ENCODE measurements around the gene SAP30. TPM values are rescaled to one million over a fixed set of nuclear protein-coding genes. Genes with fewer than 3 reads are reported as not detected.

The SAP30 gene
- total RNA-seq, 1 donor from 2014 or later = 34.0 TPM

DNA sequence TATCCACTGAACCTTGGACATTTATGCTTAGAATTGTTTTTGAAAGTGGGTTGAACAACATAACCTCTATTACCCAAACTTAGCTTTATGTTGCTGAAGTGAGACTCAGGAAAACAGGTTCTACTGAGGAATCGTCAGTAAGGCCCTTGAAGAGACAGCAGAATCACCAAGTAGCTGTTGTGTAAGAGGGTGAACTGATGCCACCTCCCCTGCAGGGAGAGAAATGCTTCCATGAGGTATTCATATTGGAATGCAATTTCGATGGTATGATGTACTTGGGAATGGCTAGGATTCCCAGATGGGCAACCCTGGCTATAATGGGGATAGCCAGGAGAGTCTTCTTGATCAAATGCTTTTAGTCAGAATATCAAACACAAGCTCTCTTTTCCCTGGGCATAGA, 32.3 kb downstream of the SAP30 start:
- TF ChIP-seq CTCF (conservative IDR thresholded peaks at IDR 0.05; ENCODE audit: low read depth, low read length) = no peak
- H3K4me3 ChIP-seq (ENCODE audit: low read depth, low read length) = no peak overlapping the region
- no peak for DNase-seq (ENCODE audit: low read depth)

- TF ChIP-seq CTCF (conservative IDR thresholded peaks at IDR 0.05; ENCODE audit: low read depth, low read length) = no peak
- H3K4me3 ChIP-seq (ENCODE audit: low read depth, low read length) = no peak overlapping the region
- no peak for DNase-seq (ENCODE audit: low read depth)
Measured at GRCh38 chr4:173404296-173404865, 33.6 kb downstream of the SAP30 start.

DNA sequence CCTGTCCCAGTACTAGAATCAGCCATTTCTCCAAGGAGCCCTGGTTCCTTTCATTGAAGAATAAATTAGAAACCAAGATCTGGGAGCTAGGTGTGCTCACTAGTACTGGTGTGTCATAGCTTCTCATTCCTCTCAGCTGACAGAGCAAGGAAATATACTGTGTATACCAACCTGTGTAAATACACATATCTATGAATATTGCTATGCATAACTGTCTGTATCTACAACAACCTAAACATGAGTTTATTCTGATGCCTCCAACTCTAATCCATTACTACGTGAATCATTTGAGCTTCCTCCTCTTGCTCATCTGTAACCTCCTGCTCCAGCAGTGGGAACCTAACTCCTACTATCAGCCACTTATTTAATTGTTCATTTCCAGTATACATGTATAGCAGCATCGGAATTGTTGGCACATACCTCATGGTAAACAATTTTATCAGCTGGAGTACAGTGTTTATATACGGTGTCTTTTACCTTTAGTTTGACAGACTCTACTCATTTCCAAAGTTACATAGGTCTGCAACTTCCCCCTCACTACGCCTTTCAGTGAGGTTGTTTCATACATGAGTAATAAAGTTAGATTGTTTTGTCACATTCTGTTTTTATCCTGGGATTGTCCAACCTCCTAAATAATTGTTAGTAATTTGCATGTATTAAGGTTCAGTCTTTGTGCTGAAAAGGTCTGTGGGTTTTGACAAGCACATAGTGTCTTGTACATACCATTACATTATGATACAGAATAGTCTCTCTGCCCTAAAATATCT, 35.3 kb downstream of the SAP30 start:
- no peak for TF ChIP-seq CTCF (conservative IDR thresholded peaks at IDR 0.05; ENCODE audit: low read depth, low read length)
- H3K4me3 ChIP-seq (ENCODE audit: low read depth, low read length) = no peak overlapping the region
- DNase-seq (ENCODE audit: low read depth) = no peak

DNA sequence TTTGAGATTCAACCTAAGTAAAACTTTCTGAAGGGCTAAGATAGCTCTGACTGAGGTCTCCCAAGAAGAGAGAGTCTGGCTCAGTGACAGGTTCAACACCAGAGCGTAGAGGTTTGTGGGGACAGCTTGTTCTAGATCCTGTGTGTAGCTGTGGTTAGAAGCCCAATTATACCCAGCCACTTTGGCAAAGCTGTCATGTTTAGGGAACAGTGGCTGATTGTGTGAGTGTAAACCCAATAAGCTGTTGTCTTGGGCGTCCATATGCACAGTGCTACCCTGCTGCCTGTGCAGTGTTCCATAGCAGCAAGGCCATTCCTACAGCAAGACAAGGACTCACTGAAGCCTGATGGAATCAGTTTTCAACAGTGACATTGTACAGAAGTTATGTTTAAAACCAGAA, 39.3 kb downstream of the SAP30 start:
- TF ChIP-seq CTCF (conservative IDR thresholded peaks at IDR 0.05; ENCODE audit: low read depth, low read length) = no peak
- no peak for DNase-seq (ENCODE audit: low read depth)
- H3K4me3 ChIP-seq (ENCODE audit: low read depth, low read length) = no peak overlapping the region

- no peak for DNase-seq (ENCODE audit: low read depth)
- TF ChIP-seq CTCF (conservative IDR thresholded peaks at IDR 0.05; ENCODE audit: low read depth, low read length) = no peak
- H3K4me3 ChIP-seq (ENCODE audit: low read depth, low read length) = no peak overlapping the region
Measured at GRCh38 chr4:173411106-173411693, 40.4 kb downstream of the SAP30 start.

GRCh38 chr4:173413036-173413435, 42.3 kb downstream of the SAP30 start:
- DNase-seq (ENCODE audit: low read depth) = no peak
- H3K4me3 ChIP-seq (ENCODE audit: low read depth, low read length) = no peak overlapping the region
- no peak for TF ChIP-seq CTCF (conservative IDR thresholded peaks at IDR 0.05; ENCODE audit: low read depth, low read length)
